Activated CD8-positive, alpha-beta T cell treated with anti-CD3 and anti-CD28 coated beads for 36 hours (primary cell): ENCODE measurements around the gene GLA. TPM values are rescaled to one million over a fixed set of nuclear protein-coding genes. Genes with fewer than 3 reads are reported as not detected.

Experiments used
- ATAC-seq: fragments of 200-7000 bp; cut with Tn5 transposase; one replicate; pipeline ENCODE4 v1.10.0; 2021; ENCODE audit warnings: mild to moderate bottlenecking, moderate library complexity
- CTCF ChIA-PET: fragments of 350-600 bp; sonication (Branson Sonifier 250); formaldehyde crosslinking; loops from one replicate; lab custom pipeline; 2021; ENCODE audit warnings: antibody characterized with exemption; lab: Charles Lee
- POLR2A ChIA-PET: fragments of 350-600 bp; sonication (Branson Sonifier 250); formaldehyde crosslinking; loops from one replicate; lab custom pipeline; 2021; ENCODE audit warnings: antibody characterized with exemption; lab: Charles Lee
- DNase-seq: peaks from one replicate; pipeline ENCODE4 v3.0.0-alpha.2; 2020
- H3K27ac Mint-ChIP-seq: one replicate; pipeline ENCODE4 v1.8.0; 2021; ENCODE audit warnings: mild to moderate bottlenecking, mixed read lengths
- H3K27me3 Mint-ChIP-seq: one replicate; pipeline ENCODE4 v1.8.0; 2021; ENCODE audit warnings: mixed read lengths
- H3K36me3 Mint-ChIP-seq: one replicate; pipeline ENCODE4 v1.8.0; 2021; ENCODE audit warnings: low read depth, mixed read lengths
- H3K4me1 Mint-ChIP-seq: one replicate; pipeline ENCODE4 v1.8.0; 2021; ENCODE audit warnings: low read depth, mixed read lengths
- H3K4me3 Mint-ChIP-seq: one replicate; pipeline ENCODE4 v1.8.0; 2021; ENCODE audit warnings: mild to moderate bottlenecking, moderate library complexity, mixed read lengths
- H3K9me3 Mint-ChIP-seq: one replicate; pipeline ENCODE4 v1.8.0; 2021; ENCODE audit warnings: mixed read lengths
- intact Hi-C: fragments of 100-400 bp; cut with micrococcal nuclease; formaldehyde crosslinking; loops from one replicate; pipeline ENCODE4 v1.10.0; 2022
- total RNA-seq, 2 experiments: library from RNA; stranded (reverse); gene quantifications; one replicate each; pipeline ENCODE4 v1.2.3, GENCODE V29; 2021
- TF ChIP-seq, protein P1 (sequence below): fragments of 200-600 bp; IDR thresholded peaks from one replicate; pipeline ENCODE4 v1.8.0; 2022; ENCODE audit warnings: antibody characterized with exemption, mild to moderate bottlenecking

Gene GLA
- total RNA-seq, 2 experiments from 2014 or later: 38.8 to 44.6 TPM

DNA sequence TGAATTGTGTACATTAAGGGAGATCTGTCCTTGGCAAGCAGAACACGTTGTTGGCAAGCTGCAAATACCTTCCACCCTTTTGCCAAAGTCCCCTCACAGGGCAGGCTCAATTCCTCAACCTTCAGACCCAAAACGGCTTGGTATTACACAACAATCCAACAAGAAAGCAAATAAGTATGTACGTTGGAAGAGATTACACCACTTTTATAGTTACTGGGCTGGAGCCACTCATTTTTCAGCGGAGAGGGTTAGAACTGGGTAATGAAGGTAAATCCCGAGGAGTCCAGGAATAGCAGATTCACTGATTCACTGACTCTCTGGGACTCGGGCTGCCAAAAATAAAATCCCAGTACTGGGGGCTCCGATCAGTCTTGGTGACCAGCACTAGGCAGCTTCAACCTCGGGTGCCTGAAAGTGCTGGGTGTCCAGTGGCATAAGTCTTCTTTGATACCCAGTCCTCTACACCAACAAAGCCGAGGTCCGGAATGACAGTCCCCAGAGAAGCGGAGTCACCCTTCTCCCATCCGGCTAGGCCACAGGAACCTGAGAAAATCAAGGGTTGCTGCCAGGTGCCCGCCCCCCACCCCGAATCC lies 59.8 kb downstream of the GLA start:
- intact Hi-C loops: loop anchor here (10.0 kb wide), 1 partner anchor 47 kb away; the partner anchor contains the start of gene RPL36A
- peaks cover 13% of the 10 kb centered on the region for H3K4me1 Mint-ChIP-seq
- TF ChIP-seq, protein P1, sequence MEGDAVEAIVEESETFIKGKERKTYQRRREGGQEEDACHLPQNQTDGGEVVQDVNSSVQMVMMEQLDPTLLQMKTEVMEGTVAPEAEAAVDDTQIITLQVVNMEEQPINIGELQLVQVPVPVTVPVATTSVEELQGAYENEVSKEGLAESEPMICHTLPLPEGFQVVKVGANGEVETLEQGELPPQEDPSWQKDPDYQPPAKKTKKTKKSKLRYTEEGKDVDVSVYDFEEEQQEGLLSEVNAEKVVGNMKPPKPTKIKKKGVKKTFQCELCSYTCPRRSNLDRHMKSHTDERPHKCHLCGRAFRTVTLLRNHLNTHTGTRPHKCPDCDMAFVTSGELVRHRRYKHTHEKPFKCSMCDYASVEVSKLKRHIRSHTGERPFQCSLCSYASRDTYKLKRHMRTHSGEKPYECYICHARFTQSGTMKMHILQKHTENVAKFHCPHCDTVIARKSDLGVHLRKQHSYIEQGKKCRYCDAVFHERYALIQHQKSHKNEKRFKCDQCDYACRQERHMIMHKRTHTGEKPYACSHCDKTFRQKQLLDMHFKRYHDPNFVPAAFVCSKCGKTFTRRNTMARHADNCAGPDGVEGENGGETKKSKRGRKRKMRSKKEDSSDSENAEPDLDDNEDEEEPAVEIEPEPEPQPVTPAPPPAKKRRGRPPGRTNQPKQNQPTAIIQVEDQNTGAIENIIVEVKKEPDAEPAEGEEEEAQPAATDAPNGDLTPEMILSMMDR: no peak
- H3K27ac Mint-ChIP-seq: peak overlapping the region; percentile 95
- CTCF ChIA-PET: interaction anchor here (2.5 kb wide), 1 partner anchor 42 kb away, joined by 15 read pairs; the partner anchor contains the start of gene RPL36A
- H3K4me3 Mint-ChIP-seq: peak overlapping the region; percentile 86
- H3K36me3 Mint-ChIP-seq: peaks cover 21% of the 10 kb centered on the region
- POLR2A ChIA-PET: interaction anchor here (1.2 to 4.7 kb wide), 2 partner anchors 43 to 46 kb away, joined by 3 to 32 read pairs; partner anchors contain the start of gene RPL36A
- no peak for ATAC-seq
- no peaks in the 10 kb centered on the region for H3K9me3 Mint-ChIP-seq
- DNase-seq: no peak
- no peaks in the 10 kb centered on the region for H3K27me3 Mint-ChIP-seq

Other genes starting within 250 kb of the GLA start
- under 1 TPM; 0.38 to 0.54 TPM for gene DRP2, start 188.1 kb downstream of the GLA start, total RNA-seq
- gene TAF7L, start 116.6 kb downstream of the GLA start, total RNA-seq: not detected
- 10 to 100 TPM; 23.2 to 26.3 TPM for gene TIMM8A, start 59.2 kb downstream of the GLA start, total RNA-seq
- gene BTK, start 21.7 kb downstream of the GLA start, total RNA-seq: 1 to 10 TPM; 1.3 to 1.6 TPM
- 100 to 1,000 TPM; 264 to 302 TPM for gene RPL36A, start 16.9 kb downstream of the GLA start, total RNA-seq
- gene HNRNPH2, start 297 bp upstream of the GLA start, total RNA-seq: 10 to 100 TPM; 18.3 to 18.5 TPM
- 1 to 10 TPM; 4.8 to 5.8 TPM for gene ARMCX4, start 77.5 kb upstream of the GLA start, total RNA-seq
- 1 to 10 TPM; 3.9 to 4.7 TPM for gene ARMCX1, start 142.6 kb upstream of the GLA start, total RNA-seq
- 10 to 100 TPM; 41.7 to 41.8 TPM for gene ARMCX6, start 210.1 kb upstream of the GLA start, total RNA-seq
- gene ARMCX3, start 215.2 kb upstream of the GLA start, total RNA-seq: 10 to 100 TPM; 26.5 to 28.3 TPM